Measurements from ENCODE around the gene RAB3C. TPM values are rescaled to one million over a fixed set of nuclear protein-coding genes. Genes with fewer than 3 reads are reported as not detected.

RAB3C gene
- total and polyA plus RNA-seq, 4 experiments from 2014 or later, result not detected

DNA sequence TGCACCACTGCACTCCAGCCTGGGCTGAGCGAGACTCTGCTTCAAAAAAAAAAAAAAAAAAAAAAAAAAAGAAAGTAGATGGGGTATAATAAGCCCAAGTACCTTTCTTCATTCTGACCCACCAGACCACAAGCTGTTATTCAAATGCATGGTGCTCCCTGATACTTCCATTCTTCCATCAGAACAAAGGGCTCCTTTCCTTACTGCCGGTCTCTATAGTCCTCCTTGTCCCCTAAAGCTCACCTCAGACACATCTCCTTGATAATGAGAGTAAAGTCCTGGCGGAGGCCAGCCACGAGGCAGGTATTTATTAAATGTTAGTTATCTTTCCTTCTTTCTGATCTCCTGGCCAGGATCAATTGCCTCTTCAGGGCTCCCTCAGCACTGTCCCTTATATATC lies 162.5 kb downstream of the RAB3C start:
- H3K36me3 ChIP-seq (ENCODE audit: insufficient read depth, low read length), result no peaks in the 10 kb centered on the region
- DNase-seq, result no peak
- H3K27ac Mint-ChIP-seq, result no peak overlapping the region
- peaks cover 0 to 8% of the 10 kb centered on the region in 2 donors for H3K27me3 Mint-ChIP-seq
- no peaks in the 10 kb centered on the region for H3K36me3 Mint-ChIP-seq
- H3K9me3 ChIP-seq (ENCODE audit: control insufficient read depth in 1 of 2, low read length in 2 of 2), result no peaks in the 10 kb centered on the region
- H3K4me3 Mint-ChIP-seq, result no peak overlapping the region
- no peaks in the 10 kb centered on the region for H3K4me1 Mint-ChIP-seq
- intact Hi-C loops (cut with micrococcal nuclease), result no loop called here
- H3K4me3 ChIP-seq (ENCODE audit: low read length in 2 of 2), result no peak overlapping the region
- ChIA-PET POLR2A (ENCODE audit: partially characterized antibody) (no interaction called here), CTCF (ENCODE audit: partially characterized antibody) (no interaction called here)
- H3K27me3 ChIP-seq (ENCODE audit: insufficient read depth, low read length), result no peaks in the 10 kb centered on the region
- no peaks in the 10 kb centered on the region for H3K9me3 Mint-ChIP-seq
- H3K27ac ChIP-seq (ENCODE audit: low read depth, low read length), result no peak overlapping the region
- H3K4me1 ChIP-seq (ENCODE audit: insufficient read depth, low read length), result no peaks in the 10 kb centered on the region

DNA sequence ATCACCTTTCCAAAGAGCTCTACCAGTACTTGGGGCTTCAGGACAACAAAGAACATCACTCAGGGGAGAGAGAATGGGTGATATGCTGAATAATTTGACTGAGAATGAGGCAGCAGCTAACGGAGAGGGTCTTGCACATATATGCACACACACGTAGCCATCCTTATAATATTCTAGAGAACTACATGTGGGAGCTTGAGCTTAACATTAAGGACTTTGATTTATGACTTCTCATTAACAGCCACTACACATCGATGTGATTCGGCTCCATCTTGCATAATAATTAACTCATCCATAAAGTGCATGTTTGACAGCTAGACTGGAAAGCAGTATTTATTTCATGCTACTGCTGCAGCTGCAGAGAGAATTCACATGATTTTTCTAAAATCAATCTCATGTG lies 163.4 kb downstream of the RAB3C start:
- Histone ChIP-seq H3K27ac (ENCODE audit: low read depth, low read length) (no peak overlapping the region), H3K27me3 (ENCODE audit: insufficient read depth, low read length) (no peaks in the 10 kb centered on the region), H3K36me3 (ENCODE audit: insufficient read depth, low read length) (no peaks in the 10 kb centered on the region), H3K4me1 (ENCODE audit: insufficient read depth, low read length) (no peaks in the 10 kb centered on the region), H3K4me3 (ENCODE audit: low read length in 2 of 2) (no peak overlapping the region), H3K9me3 (ENCODE audit: control insufficient read depth in 1 of 2, low read length in 2 of 2) (no peaks in the 10 kb centered on the region)
- no peaks in the 10 kb centered on the region for H3K36me3 Mint-ChIP-seq
- H3K9me3 Mint-ChIP-seq, result no peaks in the 10 kb centered on the region
- no peak for DNase-seq
- POLR2A ChIA-PET (ENCODE audit: partially characterized antibody), result no interaction called here
- H3K27me3 Mint-ChIP-seq, result peaks cover 0 to 8% of the 10 kb centered on the region in 2 donors
- H3K4me1 Mint-ChIP-seq, result no peaks in the 10 kb centered on the region
- intact Hi-C loops (cut with micrococcal nuclease), result no loop called here
- H3K27ac Mint-ChIP-seq, result no peak overlapping the region
- CTCF ChIA-PET (ENCODE audit: partially characterized antibody), result no interaction called here
- H3K4me3 Mint-ChIP-seq, result no peak overlapping the region

- H3K36me3 Mint-ChIP-seq, result no peaks in the 10 kb centered on the region
- H3K9me3 Mint-ChIP-seq, result no peaks in the 10 kb centered on the region
- no peaks in the 10 kb centered on the region for H3K36me3 ChIP-seq (ENCODE audit: insufficient read depth, low read length)
- no peaks in the 10 kb centered on the region for H3K4me1 Mint-ChIP-seq
- ChIA-PET POLR2A (ENCODE audit: partially characterized antibody) (no interaction called here), CTCF (ENCODE audit: partially characterized antibody) (no interaction called here)
- no peak for DNase-seq
- peaks cover 0 to 6% of the 10 kb centered on the region in 2 donors for H3K27me3 Mint-ChIP-seq
- intact Hi-C loops (cut with micrococcal nuclease), result no loop called here
- H3K4me1 ChIP-seq (ENCODE audit: insufficient read depth, low read length), result no peaks in the 10 kb centered on the region
- no peak overlapping the region for H3K4me3 ChIP-seq (ENCODE audit: low read length in 2 of 2)
- no peaks in the 10 kb centered on the region for H3K9me3 ChIP-seq (ENCODE audit: control insufficient read depth in 1 of 2, low read length in 2 of 2)
- no peaks in the 10 kb centered on the region for H3K27me3 ChIP-seq (ENCODE audit: insufficient read depth, low read length)
- H3K27ac Mint-ChIP-seq, result no peak overlapping the region
- no peak overlapping the region for H3K27ac ChIP-seq (ENCODE audit: low read depth, low read length)
- H3K4me3 Mint-ChIP-seq, result no peak overlapping the region
Measured at GRCh38 chr5:58750036-58750435, 167.2 kb downstream of the RAB3C start.

DNA sequence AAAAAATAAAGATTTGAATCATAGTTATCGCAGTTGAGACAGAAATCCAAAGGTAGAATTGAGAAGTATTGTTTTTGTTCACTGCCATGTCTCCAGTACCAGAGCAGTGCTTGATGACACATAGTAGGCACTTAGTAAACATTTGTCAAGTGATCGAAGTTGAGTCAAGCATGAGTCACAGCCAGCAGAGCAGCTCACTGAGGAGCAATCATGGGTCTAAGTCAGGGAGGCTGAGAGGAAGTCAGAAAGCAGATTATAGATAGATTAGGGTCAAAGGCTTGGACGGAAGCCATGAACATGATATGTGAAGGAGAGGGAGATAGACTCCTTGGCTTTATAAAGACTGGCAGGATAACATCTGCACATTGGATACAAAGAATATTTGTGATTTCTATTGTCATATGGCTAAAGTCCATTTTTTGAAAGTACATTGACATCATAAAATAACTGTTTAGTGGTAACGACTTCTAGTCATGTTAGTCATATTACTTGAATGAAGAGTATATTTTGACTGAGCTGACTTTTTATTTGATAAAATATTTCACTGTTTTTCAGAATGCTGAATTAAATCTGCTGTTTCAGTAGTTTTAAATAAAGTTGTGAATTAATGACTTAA lies 168.5 kb downstream of the RAB3C start:
- Histone ChIP-seq H3K9me3 (ENCODE audit: control insufficient read depth in 1 of 2, low read length in 2 of 2) (no peaks in the 10 kb centered on the region), H3K4me3 (ENCODE audit: low read length in 2 of 2) (no peak overlapping the region), H3K27me3 (ENCODE audit: insufficient read depth, low read length) (no peaks in the 10 kb centered on the region), H3K4me1 (ENCODE audit: insufficient read depth, low read length) (no peaks in the 10 kb centered on the region), H3K27ac (ENCODE audit: low read depth, low read length) (no peak overlapping the region), H3K36me3 (ENCODE audit: insufficient read depth, low read length) (no peaks in the 10 kb centered on the region)
- no peak for DNase-seq
- Mint-ChIP-seq H3K27me3 (peaks cover 0 to 5% of the 10 kb centered on the region in 2 donors), H3K36me3 (no peaks in the 10 kb centered on the region), H3K4me1 (no peaks in the 10 kb centered on the region), H3K9me3 (no peaks in the 10 kb centered on the region), H3K4me3 (peak overlapping the region in 1 of 8 donors; percentile 53), H3K27ac (peak overlapping the region in 1 of 7 donors; percentile 62)
- intact Hi-C loops (cut with micrococcal nuclease), result no loop called here
- ChIA-PET POLR2A (ENCODE audit: partially characterized antibody) (no interaction called here), CTCF (ENCODE audit: partially characterized antibody) (no interaction called here)

- Histone ChIP-seq H3K27ac (ENCODE audit: low read depth, low read length) (no peak overlapping the region), H3K4me3 (ENCODE audit: low read length in 2 of 2) (no peak overlapping the region), H3K4me1 (ENCODE audit: insufficient read depth, low read length) (no peaks in the 10 kb centered on the region), H3K27me3 (ENCODE audit: insufficient read depth, low read length) (no peaks in the 10 kb centered on the region), H3K36me3 (ENCODE audit: insufficient read depth, low read length) (no peaks in the 10 kb centered on the region), H3K9me3 (ENCODE audit: control insufficient read depth in 1 of 2, low read length in 2 of 2) (no peaks in the 10 kb centered on the region)
- no peak overlapping the region for H3K27ac Mint-ChIP-seq
- intact Hi-C loops (cut with micrococcal nuclease), result no loop called here
- H3K27me3 Mint-ChIP-seq, result peaks cover 0 to 5% of the 10 kb centered on the region in 2 donors
- H3K36me3 Mint-ChIP-seq, result no peaks in the 10 kb centered on the region
- no peak for DNase-seq
- ChIA-PET POLR2A (ENCODE audit: partially characterized antibody) (no interaction called here), CTCF (ENCODE audit: partially characterized antibody) (no interaction called here)
- H3K4me1 Mint-ChIP-seq, result no peaks in the 10 kb centered on the region
- H3K9me3 Mint-ChIP-seq, result no peaks in the 10 kb centered on the region
- no peak overlapping the region for H3K4me3 Mint-ChIP-seq
Measured at GRCh38 chr5:58752104-58752503, 169.2 kb downstream of the RAB3C start.

DNA sequence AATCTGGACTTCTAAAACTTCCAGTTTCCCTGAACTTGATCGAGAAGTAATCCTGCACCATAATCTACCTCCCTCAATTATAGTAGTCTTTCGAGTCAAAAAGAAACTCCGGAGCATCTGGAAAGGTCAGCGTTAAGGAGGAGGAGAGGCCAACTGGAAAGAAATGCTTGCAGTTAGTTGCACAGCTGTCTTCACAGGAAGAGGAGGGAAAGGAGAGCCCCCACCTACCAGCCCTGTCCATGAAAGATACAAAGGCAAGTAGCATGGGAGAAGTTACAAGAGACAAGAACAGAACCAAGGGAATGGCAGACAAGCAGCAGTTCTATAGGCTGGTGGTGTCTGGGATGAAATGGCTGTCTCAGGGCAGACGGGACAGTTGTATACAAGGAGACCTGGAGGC lies 170.6 kb downstream of the RAB3C start:
- Histone ChIP-seq H3K4me1 (ENCODE audit: insufficient read depth, low read length) (peaks cover under 1% of the 10 kb centered on the region), H3K36me3 (ENCODE audit: insufficient read depth, low read length) (no peaks in the 10 kb centered on the region), H3K27ac (ENCODE audit: low read depth, low read length) (no peak overlapping the region), H3K9me3 (ENCODE audit: control insufficient read depth in 1 of 2, low read length in 2 of 2) (no peaks in the 10 kb centered on the region), H3K4me3 (ENCODE audit: low read length in 2 of 2) (no peak overlapping the region), H3K27me3 (ENCODE audit: insufficient read depth, low read length) (no peaks in the 10 kb centered on the region)
- Mint-ChIP-seq H3K27me3 (peaks cover 0 to 5% of the 10 kb centered on the region in 2 donors), H3K36me3 (no peaks in the 10 kb centered on the region), H3K4me3 (no peak overlapping the region), H3K9me3 (peaks cover 0 to 2% (median 0%) of the 10 kb centered on the region in 8 donors), H3K4me1 (peaks cover 0 to 2% (median 1%) of the 10 kb centered on the region in 4 donors), H3K27ac (no peak overlapping the region)
- ChIA-PET CTCF (ENCODE audit: partially characterized antibody) (no interaction called here), POLR2A (ENCODE audit: partially characterized antibody) (no interaction called here)
- intact Hi-C loops (cut with micrococcal nuclease), result no loop called here
- no peak for DNase-seq

DNA sequence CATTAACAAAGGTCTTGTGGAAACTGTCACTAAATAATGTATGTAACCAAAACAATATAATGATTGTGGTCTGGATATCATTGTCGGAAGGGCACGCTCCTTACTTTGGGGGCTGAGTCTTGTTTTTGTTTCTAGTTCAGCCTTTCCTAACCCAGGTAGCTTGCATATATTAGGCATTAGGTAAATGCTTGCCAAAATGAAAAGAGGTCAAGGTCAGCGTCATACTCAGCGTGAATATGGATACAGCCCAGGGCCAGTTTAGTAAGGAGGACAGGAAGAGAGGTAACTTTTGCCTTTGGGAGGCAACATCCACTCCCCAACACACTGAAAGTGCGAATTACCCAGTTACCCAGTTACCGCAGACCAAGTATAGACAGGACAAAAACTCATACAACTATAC lies 171.4 kb downstream of the RAB3C start:
- ChIA-PET CTCF (ENCODE audit: partially characterized antibody) (no interaction called here), POLR2A (ENCODE audit: partially characterized antibody) (no interaction called here)
- intact Hi-C loops (cut with micrococcal nuclease), result no loop called here
- H3K27ac ChIP-seq (ENCODE audit: low read depth, low read length), result no peak overlapping the region
- no peak overlapping the region for H3K4me3 Mint-ChIP-seq
- H3K27me3 Mint-ChIP-seq, result peaks cover 0 to 5% of the 10 kb centered on the region in 2 donors
- H3K9me3 Mint-ChIP-seq, result peaks cover 0 to 2% (median 0%) of the 10 kb centered on the region in 8 donors
- peaks cover 8% of the 10 kb centered on the region for H3K4me1 ChIP-seq (ENCODE audit: insufficient read depth, low read length)
- H3K4me1 Mint-ChIP-seq, result peaks cover 6 to 10% (median 9%) of the 10 kb centered on the region in 4 donors
- DNase-seq, result no peak
- no peaks in the 10 kb centered on the region for H3K36me3 ChIP-seq (ENCODE audit: insufficient read depth, low read length)
- H3K36me3 Mint-ChIP-seq, result no peaks in the 10 kb centered on the region
- H3K4me3 ChIP-seq (ENCODE audit: low read length in 2 of 2), result no peak overlapping the region
- no peaks in the 10 kb centered on the region for H3K27me3 ChIP-seq (ENCODE audit: insufficient read depth, low read length)
- no peak overlapping the region for H3K27ac Mint-ChIP-seq
- no peaks in the 10 kb centered on the region for H3K9me3 ChIP-seq (ENCODE audit: control insufficient read depth in 1 of 2, low read length in 2 of 2)

- H3K4me3 Mint-ChIP-seq, result no peak overlapping the region
- Histone ChIP-seq H3K27ac (ENCODE audit: low read depth, low read length) (no peak overlapping the region), H3K4me1 (ENCODE audit: insufficient read depth, low read length) (peaks cover 16% of the 10 kb centered on the region), H3K36me3 (ENCODE audit: insufficient read depth, low read length) (no peaks in the 10 kb centered on the region), H3K9me3 (ENCODE audit: control insufficient read depth in 1 of 2, low read length in 2 of 2) (no peaks in the 10 kb centered on the region), H3K4me3 (ENCODE audit: low read length in 2 of 2) (no peak overlapping the region), H3K27me3 (ENCODE audit: insufficient read depth, low read length) (no peaks in the 10 kb centered on the region)
- intact Hi-C loops (cut with micrococcal nuclease), result no loop called here
- ChIA-PET CTCF (ENCODE audit: partially characterized antibody) (no interaction called here), POLR2A (ENCODE audit: partially characterized antibody) (no interaction called here)
- H3K27ac Mint-ChIP-seq, result no peak overlapping the region
- DNase-seq, result no peak
- no peaks in the 10 kb centered on the region for H3K36me3 Mint-ChIP-seq
- peaks cover 15 to 22% (median 20%) of the 10 kb centered on the region in 4 donors for H3K4me1 Mint-ChIP-seq
- H3K27me3 Mint-ChIP-seq, result peaks cover 0 to 5% of the 10 kb centered on the region in 2 donors
- H3K9me3 Mint-ChIP-seq, result peaks cover 0 to 2% (median 0%) of the 10 kb centered on the region in 8 donors
Measured at GRCh38 chr5:58755397-58755796, 172.5 kb downstream of the RAB3C start.

Measured in CD4-positive, alpha-beta memory T cell (primary cell).